Stimulated activated CD4-positive, alpha-beta T cell treated with anti-CD3 and anti-CD28 coated beads, Interleukin-4, amount 100 ng/mL, for 4 hours (primary cell): ENCODE results near the gene RMDN2.
"Not testable (repeated sequence)": the region's sequence is repeated elsewhere in the genome, so short reads cannot be mapped to it uniquely, and the experiment has no call there.

ENCODE experiments used
- DNase-seq, 2 experiments: peaks; one replicate each; pipeline ENCODE4 v3.0.0-alpha.2; 2020

Gene RMDN2

GRCh38 chr2:37997629-37998028, 72.5 kb downstream of the RMDN2 start:
- DNase-seq: no peak

GRCh38 chr2:38000485-38001222, 75.6 kb downstream of the RMDN2 start:
- DNase-seq: no peak

GRCh38 chr2:38010187-38010586, 85.1 kb downstream of the RMDN2 start:
- not testable (repeated sequence) for DNase-seq

GRCh38 chr2:38010995-38011394, 85.9 kb downstream of the RMDN2 start:
- no peak for DNase-seq

- DNase-seq: no peak
Observed at GRCh38 chr2:38013158-38013752, 88.2 kb downstream of the RMDN2 start.

- no peak for DNase-seq
Observed at GRCh38 chr2:38016219-38016618, 91.1 kb downstream of the RMDN2 start.

- no peak for DNase-seq
Observed at GRCh38 chr2:38017836-38018235, 92.7 kb downstream of the RMDN2 start.

- DNase-seq: not testable (repeated sequence)
Observed at GRCh38 chr2:38020359-38021069, 95.4 kb downstream of the RMDN2 start.

- DNase-seq: no peak
Observed at GRCh38 chr2:38021589-38021988, 96.5 kb downstream of the RMDN2 start.

- DNase-seq: no peak
Observed at GRCh38 chr2:38026846-38027245, 101.8 kb downstream of the RMDN2 start.

- DNase-seq: no peak
Observed at GRCh38 chr2:38028829-38029228, 103.7 kb downstream of the RMDN2 start.

- DNase-seq: no peak
Observed at GRCh38 chr2:38029512-38029911, 104.4 kb downstream of the RMDN2 start.

- no peak for DNase-seq
Observed at GRCh38 chr2:38030635-38031355, 105.7 kb downstream of the RMDN2 start.

- no peak for DNase-seq
Observed at GRCh38 chr2:38032946-38033345, 107.9 kb downstream of the RMDN2 start.

- DNase-seq: no peak
Observed at GRCh38 chr2:38033646-38034045, 108.6 kb downstream of the RMDN2 start.

GRCh38 chr2:38035968-38036367, 110.9 kb downstream of the RMDN2 start:
- no peak for DNase-seq

- no peak for DNase-seq
Observed at GRCh38 chr2:38037325-38037724, 112.2 kb downstream of the RMDN2 start.

GRCh38 chr2:38037757-38038621, 112.9 kb downstream of the RMDN2 start:
- DNase-seq: no peak

- no peak for DNase-seq
Observed at GRCh38 chr2:38038682-38039081, 113.6 kb downstream of the RMDN2 start.

GRCh38 chr2:38039121-38039910, 114.2 kb downstream of the RMDN2 start:
- DNase-seq: no peak

GRCh38 chr2:38045811-38046210, 120.7 kb downstream of the RMDN2 start:
- no peak for DNase-seq

GRCh38 chr2:38056216-38056615, 131.1 kb downstream of the RMDN2 start:
- DNase-seq: no peak
